ENCODE data around the gene RASSF3.

Gene RASSF3, protein sequence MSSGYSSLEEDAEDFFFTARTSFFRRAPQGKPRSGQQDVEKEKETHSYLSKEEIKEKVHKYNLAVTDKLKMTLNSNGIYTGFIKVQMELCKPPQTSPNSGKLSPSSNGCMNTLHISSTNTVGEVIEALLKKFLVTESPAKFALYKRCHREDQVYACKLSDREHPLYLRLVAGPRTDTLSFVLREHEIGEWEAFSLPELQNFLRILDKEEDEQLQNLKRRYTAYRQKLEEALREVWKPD

DNA sequence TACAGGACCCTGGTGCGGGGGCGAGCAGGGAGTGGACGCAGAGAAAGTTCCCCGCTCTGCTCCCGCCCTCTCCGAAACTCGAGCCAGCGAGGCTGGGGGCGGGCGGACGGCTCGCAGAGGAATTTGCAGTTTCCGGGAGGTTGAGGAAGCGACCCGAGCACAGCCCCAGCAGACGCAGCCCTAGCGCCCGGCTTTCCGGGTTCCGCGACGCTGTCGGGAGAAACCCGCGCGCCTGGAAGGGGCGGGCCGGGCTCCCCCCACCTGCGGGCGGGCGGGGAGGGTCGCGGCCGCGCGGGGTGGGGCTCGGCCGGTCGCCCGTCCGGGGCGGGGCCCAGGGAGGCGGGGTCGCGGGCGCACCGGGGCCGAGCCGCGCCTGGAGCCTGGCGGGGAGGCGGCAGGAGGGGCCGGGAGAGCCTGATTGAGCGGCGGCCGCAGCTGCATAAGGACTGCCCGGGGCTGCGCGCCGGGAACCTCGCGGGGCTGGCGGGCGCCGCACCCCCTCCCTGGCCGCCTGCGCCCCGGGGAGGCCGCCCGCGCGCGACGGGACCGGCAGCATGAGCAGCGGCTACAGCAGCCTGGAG, at the start of gene RASSF3:
RASSF3 (plus strand) TSS at position 417 of the 581 bp plus-strand sequence; CDS start at position 555, 138 bp downstream.
- DNase-seq (ENCODE audit: low read depth, low spot score), result peak; percentile 72
- TF ChIP-seq, protein P1, sequence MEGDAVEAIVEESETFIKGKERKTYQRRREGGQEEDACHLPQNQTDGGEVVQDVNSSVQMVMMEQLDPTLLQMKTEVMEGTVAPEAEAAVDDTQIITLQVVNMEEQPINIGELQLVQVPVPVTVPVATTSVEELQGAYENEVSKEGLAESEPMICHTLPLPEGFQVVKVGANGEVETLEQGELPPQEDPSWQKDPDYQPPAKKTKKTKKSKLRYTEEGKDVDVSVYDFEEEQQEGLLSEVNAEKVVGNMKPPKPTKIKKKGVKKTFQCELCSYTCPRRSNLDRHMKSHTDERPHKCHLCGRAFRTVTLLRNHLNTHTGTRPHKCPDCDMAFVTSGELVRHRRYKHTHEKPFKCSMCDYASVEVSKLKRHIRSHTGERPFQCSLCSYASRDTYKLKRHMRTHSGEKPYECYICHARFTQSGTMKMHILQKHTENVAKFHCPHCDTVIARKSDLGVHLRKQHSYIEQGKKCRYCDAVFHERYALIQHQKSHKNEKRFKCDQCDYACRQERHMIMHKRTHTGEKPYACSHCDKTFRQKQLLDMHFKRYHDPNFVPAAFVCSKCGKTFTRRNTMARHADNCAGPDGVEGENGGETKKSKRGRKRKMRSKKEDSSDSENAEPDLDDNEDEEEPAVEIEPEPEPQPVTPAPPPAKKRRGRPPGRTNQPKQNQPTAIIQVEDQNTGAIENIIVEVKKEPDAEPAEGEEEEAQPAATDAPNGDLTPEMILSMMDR (IDR thresholded peaks at IDR 0.05; ENCODE audit: low read depth, low read length), result no peak
- peak within 1 kb of the TSS; percentile 65 for H3K4me3 ChIP-seq (ENCODE audit: low read depth, low read length)
- in situ Hi-C loops (cut with HindIII; ENCODE audit: low sequenced_read_pairs), result no loop called here

DNA sequence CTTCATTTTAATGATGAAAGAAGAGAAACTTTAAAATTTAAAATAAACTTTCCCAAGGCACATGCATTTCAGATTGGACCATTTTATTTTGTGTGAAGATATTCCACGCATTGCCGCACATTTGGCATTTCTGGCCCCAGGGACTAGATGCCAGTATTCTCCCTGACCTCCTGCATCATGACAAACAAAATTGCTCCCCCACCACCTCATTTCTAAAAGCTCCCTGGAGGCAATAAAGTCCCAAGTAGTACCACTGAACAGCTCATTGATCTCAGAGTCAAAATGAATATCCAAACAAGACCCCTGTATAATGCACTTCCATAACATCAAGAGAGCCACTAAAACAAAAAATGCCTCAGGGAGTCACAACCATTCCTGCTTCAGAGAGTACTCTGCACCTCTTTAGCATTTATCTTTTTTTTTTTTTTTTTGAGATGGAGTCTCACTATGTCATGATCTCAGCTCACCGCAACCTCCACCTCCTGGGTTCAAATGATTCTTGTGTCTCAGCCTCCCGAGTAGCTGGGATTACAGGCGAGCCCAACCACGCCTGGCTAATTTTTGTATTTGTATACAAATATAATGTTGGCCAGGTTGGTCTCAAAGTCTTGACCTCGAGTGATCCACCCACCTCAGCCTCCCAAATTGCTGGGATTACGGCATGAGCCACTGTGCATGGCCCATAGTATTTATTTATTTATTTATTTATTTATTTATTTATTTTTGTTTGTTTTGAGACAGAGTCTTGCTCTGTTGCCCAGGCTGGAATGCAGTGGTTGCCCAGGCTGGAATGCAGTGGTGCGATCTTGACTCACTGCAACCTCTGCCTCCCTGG, 48.8 kb upstream of the RASSF3 start:
- H3K4me3 ChIP-seq (ENCODE audit: low read depth, low read length), result no peak overlapping the region
- in situ Hi-C loops (cut with HindIII; ENCODE audit: low sequenced_read_pairs), result no loop called here
- TF ChIP-seq, protein P1 (IDR thresholded peaks at IDR 0.05; ENCODE audit: low read depth, low read length), result no peak
- DNase-seq (ENCODE audit: low read depth, low spot score), result no peak

DNA sequence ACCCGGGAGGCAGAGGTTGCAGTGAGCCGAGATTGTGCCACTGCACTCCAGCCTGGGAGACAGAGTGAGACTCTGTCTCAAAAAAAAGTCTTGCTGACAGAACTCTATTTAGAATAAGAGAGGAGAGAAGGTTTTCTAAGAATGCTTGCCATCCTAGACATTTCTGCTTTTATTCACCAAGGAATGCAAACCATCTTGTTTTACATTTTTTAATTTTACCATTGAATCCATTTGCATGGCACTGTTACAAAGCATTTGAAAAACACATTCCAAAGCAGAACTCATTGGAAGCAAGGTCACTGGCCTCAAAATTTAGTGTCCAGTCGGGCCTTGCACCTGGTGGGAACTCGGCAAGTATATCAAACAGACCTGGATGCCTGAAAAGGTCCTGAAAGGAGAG, 44.2 kb upstream of the RASSF3 start:
- DNase-seq (ENCODE audit: low read depth, low spot score), result no peak
- in situ Hi-C loops (cut with HindIII; ENCODE audit: low sequenced_read_pairs), result no loop called here
- no peak overlapping the region for H3K4me3 ChIP-seq (ENCODE audit: low read depth, low read length)
- TF ChIP-seq, protein P1 (IDR thresholded peaks at IDR 0.05; ENCODE audit: low read depth, low read length), result no peak

DNA sequence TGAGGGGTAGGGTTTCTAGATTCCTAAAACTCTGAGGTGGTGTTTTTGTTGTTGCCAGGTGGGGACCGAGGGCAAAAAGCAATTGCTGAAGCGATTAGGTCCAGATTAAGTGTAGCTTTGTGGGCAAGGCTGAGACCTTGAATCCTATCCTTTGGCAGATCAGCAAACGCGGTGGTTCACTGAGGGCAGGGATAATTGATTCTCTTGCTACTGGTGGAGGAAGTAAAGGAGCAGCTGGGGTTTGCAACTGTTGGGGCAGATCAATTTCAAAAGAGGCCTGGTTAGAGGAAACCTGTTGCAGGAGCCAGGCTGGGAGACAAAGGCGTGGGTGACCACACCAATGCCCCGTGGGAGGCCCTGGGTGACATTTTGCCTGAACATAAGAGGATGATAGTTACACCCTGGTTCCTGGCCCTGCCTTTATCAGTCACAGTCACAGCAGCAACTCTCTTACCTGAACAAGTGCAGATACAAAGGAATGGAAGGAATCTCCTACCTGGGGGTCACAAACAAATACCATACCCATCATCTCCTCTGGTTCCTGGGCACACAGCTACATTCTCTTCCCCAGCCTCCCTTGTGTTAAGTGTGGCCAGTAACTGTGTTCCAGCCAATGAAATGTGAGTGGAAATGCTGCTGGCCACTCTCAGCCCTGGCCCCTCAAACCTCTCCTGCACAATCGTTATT, 43.3 kb upstream of the RASSF3 start:
- in situ Hi-C loops (cut with HindIII; ENCODE audit: low sequenced_read_pairs), result no loop called here
- H3K4me3 ChIP-seq (ENCODE audit: low read depth, low read length), result no peak overlapping the region
- TF ChIP-seq, protein P1 (IDR thresholded peaks at IDR 0.05; ENCODE audit: low read depth, low read length), result no peak
- no peak for DNase-seq (ENCODE audit: low read depth, low spot score)

DNA sequence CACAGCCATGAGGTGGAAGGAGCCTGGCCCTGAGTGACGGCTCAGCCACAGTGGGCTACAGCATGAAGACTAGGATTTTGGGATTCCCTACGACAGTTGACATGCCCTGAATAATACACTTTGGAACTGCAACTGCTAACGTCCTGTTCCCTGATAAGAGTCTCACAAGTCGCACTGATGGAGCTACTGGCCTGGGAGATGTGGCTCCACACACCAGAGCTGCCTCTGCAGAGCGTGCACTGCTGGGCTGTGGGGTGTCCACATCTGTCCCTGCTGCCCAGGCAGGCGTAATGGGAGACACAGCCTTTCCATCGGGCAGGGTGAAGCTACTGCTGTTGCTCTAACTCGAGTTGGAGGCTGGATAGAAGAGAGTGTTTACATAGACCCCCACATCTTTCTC, 42.7 kb upstream of the RASSF3 start:
- TF ChIP-seq, protein P1 (IDR thresholded peaks at IDR 0.05; ENCODE audit: low read depth, low read length), result no peak
- in situ Hi-C loops (cut with HindIII; ENCODE audit: low sequenced_read_pairs), result no loop called here
- no peak for DNase-seq (ENCODE audit: low read depth, low spot score)
- H3K4me3 ChIP-seq (ENCODE audit: low read depth, low read length), result no peak overlapping the region

DNA sequence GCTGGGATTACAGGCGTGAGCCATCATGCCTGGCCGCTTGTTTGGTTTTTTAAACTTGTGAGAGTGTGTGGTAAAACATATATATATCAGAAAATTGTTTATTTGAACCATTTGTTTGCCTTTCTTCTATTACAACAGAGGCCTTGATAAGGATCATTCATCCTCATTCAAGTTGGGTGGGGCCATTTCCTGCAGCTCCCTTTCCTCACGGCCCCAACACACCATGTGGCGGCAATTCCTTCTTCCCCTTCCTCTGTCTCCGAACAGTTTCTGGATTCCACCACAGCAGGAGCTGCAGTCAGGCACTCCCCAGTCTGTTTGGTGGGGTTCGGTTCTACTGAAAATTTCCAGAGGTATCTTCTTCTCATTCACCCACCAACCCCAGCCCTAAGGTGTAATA, 42.0 kb upstream of the RASSF3 start:
- no peak for DNase-seq (ENCODE audit: low read depth, low spot score)

More for the DNA sequence above, 42.0 kb upstream of the RASSF3 start:
- in situ Hi-C loops (cut with HindIII; ENCODE audit: low sequenced_read_pairs), result no loop called here
- H3K4me3 ChIP-seq (ENCODE audit: low read depth, low read length), result no peak overlapping the region
- TF ChIP-seq, protein P1 (IDR thresholded peaks at IDR 0.05; ENCODE audit: low read depth, low read length), result no peak
